ENCODE results near the gene JPH4. TPM values are rescaled to one million over a fixed set of nuclear protein-coding genes. Genes with fewer than 3 reads are reported as not detected.

JPH4 gene
- total RNA-seq, 1 donor from 2014 or later: 7.4 TPM

DNA sequence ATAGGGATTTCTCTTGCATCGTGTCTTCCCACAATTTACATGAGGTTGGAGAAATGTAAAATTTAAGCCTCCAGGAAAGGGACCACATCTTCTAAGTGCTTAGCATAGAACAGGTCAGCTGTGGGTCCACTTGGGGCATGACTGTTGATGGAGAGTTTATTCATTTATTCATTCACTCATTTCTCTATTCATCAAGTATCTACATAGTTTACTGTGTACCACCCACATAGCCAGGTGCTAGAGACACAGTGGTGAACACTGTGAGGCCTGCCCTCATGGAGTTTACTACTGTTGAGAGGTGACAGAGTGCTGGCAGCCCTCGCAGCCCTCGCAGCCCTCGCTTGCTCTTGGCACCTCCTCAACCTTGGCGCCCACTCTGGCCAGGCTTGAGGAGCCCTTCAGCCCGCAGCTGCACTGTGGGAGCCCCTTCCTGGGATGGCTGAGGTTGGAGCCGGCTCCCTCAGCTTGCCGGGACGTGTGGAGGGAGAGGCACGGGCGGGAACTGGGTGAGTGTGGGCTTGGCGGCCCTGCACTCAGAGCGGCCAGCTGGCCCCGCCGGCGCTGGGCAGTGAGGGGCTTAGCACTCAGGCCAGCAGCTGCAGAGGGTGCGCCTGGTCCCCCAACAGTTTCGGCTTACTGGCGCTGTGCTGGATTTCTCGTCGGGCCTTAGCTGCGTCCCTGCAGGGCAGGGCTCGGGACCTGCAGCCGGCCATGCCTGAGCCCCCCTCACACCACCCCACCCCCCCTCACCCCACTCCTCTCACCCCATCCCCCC lies 1.7 kb upstream of the JPH4 start:
- TF ChIP-seq, protein P1, sequence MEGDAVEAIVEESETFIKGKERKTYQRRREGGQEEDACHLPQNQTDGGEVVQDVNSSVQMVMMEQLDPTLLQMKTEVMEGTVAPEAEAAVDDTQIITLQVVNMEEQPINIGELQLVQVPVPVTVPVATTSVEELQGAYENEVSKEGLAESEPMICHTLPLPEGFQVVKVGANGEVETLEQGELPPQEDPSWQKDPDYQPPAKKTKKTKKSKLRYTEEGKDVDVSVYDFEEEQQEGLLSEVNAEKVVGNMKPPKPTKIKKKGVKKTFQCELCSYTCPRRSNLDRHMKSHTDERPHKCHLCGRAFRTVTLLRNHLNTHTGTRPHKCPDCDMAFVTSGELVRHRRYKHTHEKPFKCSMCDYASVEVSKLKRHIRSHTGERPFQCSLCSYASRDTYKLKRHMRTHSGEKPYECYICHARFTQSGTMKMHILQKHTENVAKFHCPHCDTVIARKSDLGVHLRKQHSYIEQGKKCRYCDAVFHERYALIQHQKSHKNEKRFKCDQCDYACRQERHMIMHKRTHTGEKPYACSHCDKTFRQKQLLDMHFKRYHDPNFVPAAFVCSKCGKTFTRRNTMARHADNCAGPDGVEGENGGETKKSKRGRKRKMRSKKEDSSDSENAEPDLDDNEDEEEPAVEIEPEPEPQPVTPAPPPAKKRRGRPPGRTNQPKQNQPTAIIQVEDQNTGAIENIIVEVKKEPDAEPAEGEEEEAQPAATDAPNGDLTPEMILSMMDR (IDR thresholded peaks at IDR 0.05; ENCODE audit: unreplicated experiment): no peak
- Mint-ChIP-seq H3K4me3 (no peak overlapping the region), H3K27me3 (ENCODE audit: low read depth) (peaks cover 71% of the 10 kb centered on the region), H3K9me3 (no peaks in the 10 kb centered on the region), H3K27ac (no peak overlapping the region), H3K4me1 (peaks cover 16% of the 10 kb centered on the region), H3K36me3 (peaks cover under 1% of the 10 kb centered on the region)
- DNase-seq (ENCODE audit: low spot score in 2 of 2, unreplicated experiment in 2 of 2): no peak

DNA sequence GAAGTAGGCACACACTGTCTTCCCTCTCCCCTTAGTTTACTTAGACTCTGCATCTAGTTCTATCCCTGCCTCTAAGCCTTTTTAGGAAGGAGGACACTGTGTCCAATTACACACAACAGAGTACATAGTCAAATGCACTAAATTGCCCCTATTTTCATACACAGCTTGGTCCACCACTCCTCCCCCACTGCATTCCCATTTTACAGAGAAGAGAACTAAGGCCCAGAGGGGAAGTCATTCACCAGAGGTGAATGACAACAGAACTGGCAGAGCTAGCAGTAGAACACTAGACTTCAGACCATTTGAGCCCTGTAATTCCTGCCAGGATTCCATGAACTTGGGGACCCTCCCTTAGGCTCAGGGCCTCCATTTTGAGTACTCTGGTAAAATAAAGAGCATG lies 1.1 kb upstream of the JPH4 start:
- peaks cover 77% of the 10 kb centered on the region for H3K27me3 Mint-ChIP-seq (ENCODE audit: low read depth)
- H3K4me1 Mint-ChIP-seq: peaks cover 19% of the 10 kb centered on the region
- H3K4me3 Mint-ChIP-seq: no peak overlapping the region
- H3K27ac Mint-ChIP-seq: no peak overlapping the region
- H3K36me3 Mint-ChIP-seq: peaks cover 3% of the 10 kb centered on the region
- no peak for DNase-seq (ENCODE audit: low spot score in 2 of 2, unreplicated experiment in 2 of 2)
- no peaks in the 10 kb centered on the region for H3K9me3 Mint-ChIP-seq
- TF ChIP-seq, protein P1 (IDR thresholded peaks at IDR 0.05; ENCODE audit: unreplicated experiment): no peak

DNA sequence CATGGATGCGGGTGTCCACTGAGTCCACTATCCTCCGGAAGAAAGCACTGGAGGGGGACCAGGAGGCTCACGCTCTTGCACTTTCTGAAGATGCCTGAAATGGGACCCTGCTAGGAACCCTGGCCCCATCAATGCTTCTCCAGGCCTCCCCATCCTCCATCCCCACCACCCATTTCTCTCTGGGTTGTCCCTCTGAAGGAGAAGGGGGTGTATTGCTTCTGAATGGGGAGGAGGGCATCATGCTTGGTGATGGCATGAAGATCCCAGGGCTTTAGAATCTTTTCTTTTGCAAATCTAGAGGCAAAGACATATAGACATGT lies 681 bp upstream of the JPH4 start:
- peak overlapping the region; percentile 61 for H3K4me3 Mint-ChIP-seq
- DNase-seq (ENCODE audit: low spot score in 2 of 2, unreplicated experiment in 2 of 2): no peak
- peaks cover 19% of the 10 kb centered on the region for H3K4me1 Mint-ChIP-seq
- H3K27me3 Mint-ChIP-seq (ENCODE audit: low read depth): peaks cover 81% of the 10 kb centered on the region
- peaks cover 3% of the 10 kb centered on the region for H3K36me3 Mint-ChIP-seq
- no peak overlapping the region for H3K27ac Mint-ChIP-seq
- H3K9me3 Mint-ChIP-seq: no peaks in the 10 kb centered on the region
- TF ChIP-seq, protein P1 (IDR thresholded peaks at IDR 0.05; ENCODE audit: unreplicated experiment): no peak

DNA sequence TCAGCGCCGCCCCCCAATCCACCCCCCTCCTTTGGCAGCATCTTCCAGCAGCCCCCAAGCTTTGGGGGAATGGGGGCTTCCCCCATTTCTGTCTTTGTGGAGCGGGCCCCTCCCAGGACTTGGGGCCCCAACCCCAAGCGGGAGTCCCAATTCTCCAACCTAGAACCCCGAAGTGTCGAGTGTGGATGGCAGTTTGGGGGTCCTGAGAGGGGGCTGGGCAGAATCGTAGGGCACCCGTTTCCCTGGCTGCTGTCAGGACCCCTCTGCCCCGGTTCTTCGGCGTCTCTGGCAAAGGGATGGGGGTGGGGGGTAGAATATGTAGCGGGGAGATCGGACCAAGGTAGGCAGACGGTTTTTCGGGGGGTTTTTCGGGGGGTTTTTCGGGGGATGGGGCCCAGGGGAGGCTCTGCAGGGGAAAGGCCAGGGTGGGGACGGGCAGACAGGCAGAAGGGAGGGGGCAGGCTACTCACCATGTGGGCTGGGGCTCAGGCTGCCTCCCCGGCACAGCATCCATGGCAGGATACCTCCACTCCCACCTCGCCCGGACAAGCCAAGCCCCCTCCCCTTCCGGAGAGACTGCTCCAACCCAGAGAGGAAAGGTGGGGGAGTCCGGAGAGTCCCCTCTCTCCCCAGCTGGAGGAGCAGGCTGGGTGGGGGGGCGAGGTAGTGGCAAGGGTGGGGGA lies 739 bp downstream of the JPH4 start:
- Mint-ChIP-seq H3K27ac (no peak overlapping the region), H3K4me1 (peaks cover 19% of the 10 kb centered on the region), H3K27me3 (ENCODE audit: low read depth) (peaks cover 86% of the 10 kb centered on the region), H3K4me3 (peak overlapping the region; percentile 61), H3K36me3 (peaks cover 3% of the 10 kb centered on the region), H3K9me3 (no peaks in the 10 kb centered on the region)
- no peak for DNase-seq (ENCODE audit: low spot score in 2 of 2, unreplicated experiment in 2 of 2)
- TF ChIP-seq, protein P1 (IDR thresholded peaks at IDR 0.05; ENCODE audit: unreplicated experiment): no peak

DNA sequence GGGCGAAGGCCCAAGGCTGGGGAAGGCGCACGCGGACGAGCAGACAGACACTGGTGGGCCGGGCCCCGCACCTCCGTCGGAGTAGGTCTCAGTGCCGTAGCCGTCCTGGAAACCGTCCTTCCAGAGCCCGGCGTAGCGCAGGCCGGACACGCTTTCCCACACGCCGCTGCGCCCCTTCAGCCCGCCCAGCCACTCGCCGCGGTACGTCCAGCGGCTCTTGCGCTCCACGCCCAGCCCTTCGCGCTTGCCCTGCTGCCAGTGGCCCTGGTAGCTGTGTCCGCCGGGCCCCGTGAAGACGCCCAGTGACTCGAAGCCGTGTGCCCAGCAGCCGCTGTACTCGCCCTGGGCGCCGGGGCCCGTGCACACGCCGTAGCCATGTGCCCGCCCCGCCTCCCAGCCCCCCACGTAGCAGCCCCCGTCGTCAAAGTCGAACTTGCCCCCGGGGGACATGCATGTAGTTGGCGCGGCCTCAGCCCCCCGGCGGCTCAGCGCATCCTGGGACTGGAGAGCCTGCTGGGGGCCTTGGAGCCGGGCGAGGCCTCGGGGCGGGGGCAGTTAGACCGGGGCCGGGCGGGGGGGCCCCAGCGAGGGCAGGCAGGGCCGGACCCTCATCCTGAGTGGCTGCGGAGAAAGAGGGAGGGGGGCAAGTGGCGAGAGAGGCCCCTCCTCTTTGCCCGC lies 1.4 kb downstream of the JPH4 start:
- TF ChIP-seq, protein P1 (IDR thresholded peaks at IDR 0.05; ENCODE audit: unreplicated experiment): no peak
- Mint-ChIP-seq H3K9me3 (no peaks in the 10 kb centered on the region), H3K4me1 (peaks cover 19% of the 10 kb centered on the region), H3K27ac (no peak overlapping the region), H3K36me3 (peaks cover 3% of the 10 kb centered on the region), H3K27me3 (ENCODE audit: low read depth) (peaks cover 86% of the 10 kb centered on the region), H3K4me3 (peak overlapping the region; percentile 57)
- DNase-seq (ENCODE audit: low spot score in 2 of 2, unreplicated experiment in 2 of 2): peak in 1 of 2 experiments; percentile 56
